ENCODE data around the gene WDR33. TPM values are rescaled to one million over a fixed set of nuclear protein-coding genes. Genes with fewer than 3 reads are reported as not detected.
"Not testable (repeated sequence)": the region's sequence is repeated elsewhere in the genome, so short reads cannot be mapped to it uniquely, and the experiment has no call there.

Gene WDR33
- total RNA-seq, 1 experiment from 2014 or later, result 46.7 TPM

- no peaks in the 10 kb centered on the region for H3K4me1 Mint-ChIP-seq (ENCODE audit: insufficient read depth, unreplicated experiment)
- no TSS peak for BruUV-seq (replicated peaks)
- POLR2A ChIA-PET, result interaction anchor here (0.6 to 3.5 kb wide), 3 partner anchors 9 to 64 kb away, joined by 3 to 19 read pairs (median 3); partner anchors contain the start of gene WDR33
- no peak overlapping the region for H3K27ac Mint-ChIP-seq (ENCODE audit: low read depth, unreplicated experiment)
- no peaks in the 10 kb centered on the region for H3K9me3 Mint-ChIP-seq (ENCODE audit: unreplicated experiment)
- no peak overlapping the region for H3K4me3 Mint-ChIP-seq (ENCODE audit: unreplicated experiment)
- no peak for DNase-seq (ENCODE audit: unreplicated experiment)
- CTCF ChIA-PET, result interaction anchor here (0.8 to 1.1 kb wide), 2 partner anchors 9 to 36 kb away, joined by 3 read pairs; partner anchors contain the start of gene WDR33
- H3K36me3 Mint-ChIP-seq (ENCODE audit: insufficient read depth, unreplicated experiment), result no peaks in the 10 kb centered on the region
- intact Hi-C loops (cut with micrococcal nuclease), result no loop called here
- H3K27me3 Mint-ChIP-seq (ENCODE audit: insufficient read depth, unreplicated experiment), result peaks cover 15% of the 10 kb centered on the region
- TF ChIP-seq, protein P1, sequence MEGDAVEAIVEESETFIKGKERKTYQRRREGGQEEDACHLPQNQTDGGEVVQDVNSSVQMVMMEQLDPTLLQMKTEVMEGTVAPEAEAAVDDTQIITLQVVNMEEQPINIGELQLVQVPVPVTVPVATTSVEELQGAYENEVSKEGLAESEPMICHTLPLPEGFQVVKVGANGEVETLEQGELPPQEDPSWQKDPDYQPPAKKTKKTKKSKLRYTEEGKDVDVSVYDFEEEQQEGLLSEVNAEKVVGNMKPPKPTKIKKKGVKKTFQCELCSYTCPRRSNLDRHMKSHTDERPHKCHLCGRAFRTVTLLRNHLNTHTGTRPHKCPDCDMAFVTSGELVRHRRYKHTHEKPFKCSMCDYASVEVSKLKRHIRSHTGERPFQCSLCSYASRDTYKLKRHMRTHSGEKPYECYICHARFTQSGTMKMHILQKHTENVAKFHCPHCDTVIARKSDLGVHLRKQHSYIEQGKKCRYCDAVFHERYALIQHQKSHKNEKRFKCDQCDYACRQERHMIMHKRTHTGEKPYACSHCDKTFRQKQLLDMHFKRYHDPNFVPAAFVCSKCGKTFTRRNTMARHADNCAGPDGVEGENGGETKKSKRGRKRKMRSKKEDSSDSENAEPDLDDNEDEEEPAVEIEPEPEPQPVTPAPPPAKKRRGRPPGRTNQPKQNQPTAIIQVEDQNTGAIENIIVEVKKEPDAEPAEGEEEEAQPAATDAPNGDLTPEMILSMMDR (IDR thresholded peaks at IDR 0.05; ENCODE audit: unreplicated experiment), result no peak
Measured at GRCh38 chr2:127820080-127820668, 9.2 kb upstream of the WDR33 start.

- no peak for DNase-seq (ENCODE audit: unreplicated experiment)
- peaks cover 15% of the 10 kb centered on the region for H3K27me3 Mint-ChIP-seq (ENCODE audit: insufficient read depth, unreplicated experiment)
- no peak overlapping the region for H3K4me3 Mint-ChIP-seq (ENCODE audit: unreplicated experiment)
- BruUV-seq (replicated peaks), result no TSS peak
- H3K36me3 Mint-ChIP-seq (ENCODE audit: insufficient read depth, unreplicated experiment), result no peaks in the 10 kb centered on the region
- intact Hi-C loops (cut with micrococcal nuclease), result loop anchor here (10.0 kb wide), 1 partner anchor 294 kb away; the partner anchor contains the start of gene IWS1
- no peaks in the 10 kb centered on the region for H3K9me3 Mint-ChIP-seq (ENCODE audit: unreplicated experiment)
- H3K27ac Mint-ChIP-seq (ENCODE audit: low read depth, unreplicated experiment), result no peak overlapping the region
- H3K4me1 Mint-ChIP-seq (ENCODE audit: insufficient read depth, unreplicated experiment), result no peaks in the 10 kb centered on the region
- TF ChIP-seq, protein P1 (IDR thresholded peaks at IDR 0.05; ENCODE audit: unreplicated experiment), result no peak
- ChIA-PET CTCF (no interaction called here), POLR2A (interaction anchor here (0.6 to 0.7 kb wide), 2 partner anchors 12 to 38 kb away, joined by 3 read pairs; no protein-coding TSS in a partner anchor)
Measured at GRCh38 chr2:127818794-127819425, 7.9 kb upstream of the WDR33 start.

DNA sequence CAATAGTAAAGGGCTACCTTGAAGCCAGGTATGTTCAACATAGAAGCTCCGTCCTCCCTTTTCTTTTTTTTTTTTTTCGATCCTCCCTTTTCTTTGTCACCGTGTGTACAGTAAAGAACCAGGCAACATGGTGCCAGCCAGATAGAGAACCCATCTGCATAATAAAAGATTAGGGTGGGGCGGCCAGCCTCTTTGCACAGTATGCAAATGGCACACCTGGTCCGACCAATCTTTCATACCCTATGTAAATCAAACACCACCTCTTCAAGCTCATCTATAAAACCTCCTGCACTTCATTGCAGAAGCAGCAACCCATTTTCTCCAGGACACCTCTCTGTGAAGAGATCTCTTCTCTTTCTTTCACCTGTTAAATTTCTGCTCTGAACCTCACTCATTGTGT is 7.3 kb upstream of the WDR33 start:
- no peaks in the 10 kb centered on the region for H3K4me1 Mint-ChIP-seq (ENCODE audit: insufficient read depth, unreplicated experiment)
- peaks cover 15% of the 10 kb centered on the region for H3K27me3 Mint-ChIP-seq (ENCODE audit: insufficient read depth, unreplicated experiment)
- no peaks in the 10 kb centered on the region for H3K9me3 Mint-ChIP-seq (ENCODE audit: unreplicated experiment)
- no peak overlapping the region for H3K4me3 Mint-ChIP-seq (ENCODE audit: unreplicated experiment)
- H3K27ac Mint-ChIP-seq (ENCODE audit: low read depth, unreplicated experiment), result no peak overlapping the region
- TF ChIP-seq, protein P1 (IDR thresholded peaks at IDR 0.05; ENCODE audit: unreplicated experiment), result no peak
- POLR2A ChIA-PET, result interaction anchor here (0.6 kb wide), 1 partner anchor 158 kb away, joined by 3 read pairs; no protein-coding TSS in a partner anchor
- no TSS peak for BruUV-seq (replicated peaks)
- no peak for DNase-seq (ENCODE audit: unreplicated experiment)
- intact Hi-C loops (cut with micrococcal nuclease), result loop anchor here (10.0 kb wide), 1 partner anchor 293 kb away; the partner anchor contains the start of gene IWS1
- peaks cover 2% of the 10 kb centered on the region for H3K36me3 Mint-ChIP-seq (ENCODE audit: insufficient read depth, unreplicated experiment)
- CTCF ChIA-PET, result interaction anchor here (1.2 kb wide), 1 partner anchor 49 kb away, joined by 4 read pairs; no protein-coding TSS in a partner anchor

DNA sequence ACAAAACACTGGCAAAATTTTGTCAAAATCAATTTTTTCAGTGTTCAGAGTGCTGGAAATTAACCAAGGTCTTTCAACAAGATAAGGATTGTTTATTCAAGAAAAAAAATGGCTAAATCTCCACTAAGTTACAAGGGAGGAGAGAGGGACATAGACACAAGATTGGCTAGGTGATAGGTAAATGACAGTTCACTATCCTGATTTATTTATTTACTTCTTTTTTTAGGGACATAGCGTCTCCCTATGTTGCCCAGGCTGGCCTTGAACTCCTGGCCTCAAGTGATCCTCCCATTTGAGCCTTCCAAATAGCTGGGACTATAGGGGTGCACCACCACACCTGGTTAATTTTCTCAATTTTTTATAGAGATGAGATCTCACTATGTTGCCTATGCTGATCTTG is 3.7 kb upstream of the WDR33 start:
- H3K27ac Mint-ChIP-seq (ENCODE audit: low read depth, unreplicated experiment), result no peak overlapping the region
- TF ChIP-seq, protein P1 (IDR thresholded peaks at IDR 0.05; ENCODE audit: unreplicated experiment), result no peak
- ChIA-PET CTCF (no interaction called here), POLR2A (interaction anchor here (1.5 kb wide), 1 partner anchor 45 kb away, joined by 3 read pairs; no protein-coding TSS in a partner anchor)
- H3K4me1 Mint-ChIP-seq (ENCODE audit: insufficient read depth, unreplicated experiment), result no peaks in the 10 kb centered on the region
- H3K27me3 Mint-ChIP-seq (ENCODE audit: insufficient read depth, unreplicated experiment), result peaks cover 15% of the 10 kb centered on the region
- H3K36me3 Mint-ChIP-seq (ENCODE audit: insufficient read depth, unreplicated experiment), result peaks cover 11% of the 10 kb centered on the region
- intact Hi-C loops (cut with micrococcal nuclease), result loop anchor here (5.0 to 10.0 kb wide), 2 partner anchors 112 to 290 kb away; partner anchors contain the start of genes IWS1 and SFT2D3
- no peak overlapping the region for H3K4me3 Mint-ChIP-seq (ENCODE audit: unreplicated experiment)
- DNase-seq (ENCODE audit: unreplicated experiment), result no peak
- no TSS peak for BruUV-seq (replicated peaks)
- no peaks in the 10 kb centered on the region for H3K9me3 Mint-ChIP-seq (ENCODE audit: unreplicated experiment)

- H3K36me3 Mint-ChIP-seq (ENCODE audit: insufficient read depth, unreplicated experiment), result peaks cover 15% of the 10 kb centered on the region
- CTCF ChIA-PET; DNase-seq (ENCODE audit: unreplicated experiment); BruUV-seq (replicated peaks); H3K27me3 Mint-ChIP-seq (ENCODE audit: insufficient read depth, unreplicated experiment); H3K9me3 Mint-ChIP-seq (ENCODE audit: unreplicated experiment); H3K4me3 Mint-ChIP-seq (ENCODE audit: unreplicated experiment); H3K4me1 Mint-ChIP-seq (ENCODE audit: insufficient read depth, unreplicated experiment); H3K27ac Mint-ChIP-seq (ENCODE audit: low read depth, unreplicated experiment): not testable (repeated sequence)
- POLR2A ChIA-PET, result interaction anchor here (1.0 to 2.7 kb wide), 6 partner anchors 9 to 111 kb away, joined by 3 to 21 read pairs (median 8); partner anchors contain the start of gene SFT2D3
- intact Hi-C loops (cut with micrococcal nuclease), result loop anchor here (5.0 to 10.0 kb wide), 2 partner anchors 110 to 288 kb away; partner anchors contain the start of genes IWS1 and SFT2D3
Measured at GRCh38 chr2:127812441-127812840, 1.5 kb upstream of the WDR33 start.

All from MCF 10A (cell line).